MM.1S (cell line): ENCODE measurements around the gene IL12RB1.

Experiments used
- CTCF ChIP-seq: fragments of 300-600 bp; sonication (generic); IDR thresholded peaks from 2 replicates; pipeline ENCODE4 v1.5.1; 2016; ENCODE audit warnings: antibody characterized with exemption, low read length, mixed read lengths
- EZH2 ChIP-seq: fragments of 300-600 bp; sonication (generic); optimal IDR thresholded peaks from 2 replicates; pipeline ENCODE3; 2017; ENCODE audit warnings: low read depth, mild to moderate bottlenecking, antibody characterized with exemption, low read length, mixed read lengths

- no peak for TF ChIP-seq EZH2
- no peak for TF ChIP-seq CTCF
Observed at GRCh38 chr19:18120127-18120526, 33.4 kb upstream of the IL12RB1 start.
